ENCODE measurements around the gene RAB4B.
"Not testable (repeated sequence)": the region's sequence is repeated elsewhere in the genome, so short reads cannot be mapped to it uniquely, and the experiment has no call there.

- TF ChIP-seq ZNF274 (IDR thresholded peaks at IDR 0.05; ENCODE audit: low read depth, low read length); SUZ12 (IDR thresholded peaks at IDR 0.05; ENCODE audit: extremely low read depth, insufficient read depth, insufficient read length): not testable (repeated sequence)
Observed at GRCh38 chr19:40832431-40832790, 54.4 kb downstream of the RAB4B start.
